Measurements from ENCODE around the gene CWC22. TPM values are rescaled to one million over a fixed set of nuclear protein-coding genes. Genes with fewer than 3 reads are reported as not detected.

The CWC22 gene
- total and polyA plus RNA-seq, 2 of the 8 experiments (the other 6 are each of a cell fraction or from before 2014, with no cell fraction given): 3.7 to 34.0 TPM

DNA sequence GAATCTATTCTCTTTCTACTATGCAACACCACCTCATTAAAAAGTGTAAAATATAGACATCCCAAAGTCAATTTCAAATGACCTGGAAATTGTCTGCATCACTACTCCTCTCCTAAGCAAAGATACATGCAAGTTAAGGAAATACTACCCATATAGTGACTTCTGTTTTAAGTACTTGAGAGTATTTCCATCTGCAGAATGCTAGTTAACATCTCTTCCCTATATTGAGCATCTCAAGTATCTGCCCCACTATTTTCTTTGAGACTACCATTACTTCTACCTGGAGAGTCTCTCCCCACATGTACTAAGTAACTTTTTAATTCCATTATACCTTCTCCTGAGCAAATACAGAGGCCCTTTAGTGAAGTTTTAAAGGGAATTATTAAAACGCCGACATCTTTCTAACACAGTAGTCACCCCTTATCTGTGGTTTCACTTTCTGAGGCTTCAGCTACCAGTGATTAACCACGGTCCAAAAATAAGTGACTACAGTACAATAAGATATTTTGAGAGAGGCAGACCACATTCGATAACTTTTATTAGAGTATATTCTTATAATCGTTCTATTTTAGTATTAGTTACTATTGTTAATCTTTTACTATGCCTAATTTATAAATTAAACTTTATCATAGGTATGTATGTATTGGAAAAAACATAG lies 21.8 kb downstream of the CWC22 start (continued):
- no peak for TF ChIP-seq CHD7 (IDR thresholded peaks at IDR 0.05; ENCODE audit: insufficient replicate concordance, low read length)
- no peak for TF ChIP-seq POLR2AphosphoS5 (IDR thresholded peaks at IDR 0.05; ENCODE audit: low read depth, low read length)
- TF ChIP-seq CHD1 (IDR thresholded peaks at IDR 0.05; ENCODE audit: low read depth, low read length): no peak
- no peak for TF ChIP-seq RAD21 (IDR thresholded peaks at IDR 0.05 in 1 of 2, conservative IDR thresholded peaks at IDR 0.05 in 1 of 2; ENCODE audit: low read depth in 2 of 2, low read length in 2 of 2)
- TF ChIP-seq FOSL1 (IDR thresholded peaks at IDR 0.05; ENCODE audit: insufficient read depth, low read depth, low read length): no peak

Data from H1 (cell line).